A549 (cell line): ENCODE data around the gene SPP2. TPM values are rescaled to one million over a fixed set of nuclear protein-coding genes. Genes with fewer than 3 reads are reported as not detected.

Experiments used
- ATAC-seq, 2 experiments: fragments of 200-7000 bp in 1 of 2; fragments of >200 bp in 1 of 2; cut with Nextera tagmentation in 1 of 2; cut with Tn5 transposase in 1 of 2; 3 replicates each; pipeline versions ENCODE4 v1.8.0 to v1.9.1; 2018 to 2020; ENCODE audit warnings: mild to moderate bottlenecking in 1 of 2, moderate library complexity in 1 of 2
- CTCF ChIA-PET: fragments of 300-600 bp; sonication (Branson Sonifier 250); formaldehyde crosslinking; extraction: SDS; loops from one replicate; lab custom pipeline; 2021; ENCODE audit warnings: antibody characterized with exemption, inconsistent platforms; lab: Yijun Ruan, JAX
- POLR2A ChIA-PET: fragments of 350-600 bp; formaldehyde crosslinking; extraction: SDS; loops from one replicate; lab custom pipeline; 2021; ENCODE audit warnings: antibody characterized with exemption, inconsistent platforms; lab: Yijun Ruan, JAX
- DNase-seq, 2 experiments: peaks; one replicate each; pipeline versions ENCODE4 v3.0.0 to v3.0.0-alpha.2; 2011 to 2016; ENCODE audit warnings: low read depth in 1 of 2, low spot score in 1 of 2
- FAIRE-seq: peaks from 2 replicates; lab custom pipeline; 2011; peaks lifted over from hg19 to GRCh38; lab: Jason Lieb, UNC
- H3K27ac ChIP-seq, 2 experiments: fragments of >200 bp; sonication (Bioruptor Twin); formaldehyde crosslinking; 3 replicates each; pipeline ENCODE4 v1.5.1; 2016 to 2017
- H3K4me1 ChIP-seq: fragments of >200 bp; sonication (Bioruptor Twin); formaldehyde crosslinking; 3 replicates; pipeline ENCODE4 v1.6.1; 2016
- H3K4me2 ChIP-seq: fragments of >200 bp; sonication (Bioruptor Twin); formaldehyde crosslinking; 3 replicates; pipeline ENCODE4 v1.6.1; 2016
- H3K4me3 ChIP-seq: fragments of >200 bp; sonication (Bioruptor Twin); formaldehyde crosslinking; 3 replicates; pipeline ENCODE4 v1.5.1; 2016
- H3K9me3 ChIP-seq: fragments of >200 bp; sonication (Bioruptor Twin); formaldehyde crosslinking; 3 replicates; pipeline ENCODE4 v1.6.1; 2016
- CBX2 ChIP-seq: fragments of 200-600 bp; sonication (generic); IDR thresholded peaks from 2 replicates; pipeline ENCODE4 v1.6.1; 2016; ENCODE audit warnings: low read depth, mild to moderate bottlenecking, borderline replicate concordance
- EHF ChIP-seq: fragments of 250-450 bp; sonication (Bioruptor Pico); IDR thresholded peaks from 2 replicates; pipeline ENCODE4 v1.5.0; 2020; ENCODE audit warnings: mild to moderate bottlenecking
- EHMT2 ChIP-seq: fragments of 200-600 bp; sonication (generic); IDR thresholded peaks from 2 replicates; pipeline ENCODE4 v1.6.1; 2016; ENCODE audit warnings: antibody characterized with exemption, low read depth, mild to moderate bottlenecking, moderate library complexity
- EP300 ChIP-seq, 2 experiments: fragments of >200 bp; sonication (Bioruptor Twin); formaldehyde crosslinking; IDR thresholded peaks; 2 replicates in 1 of 2; 3 replicates in 1 of 2; pipeline ENCODE4 v1.6.1; 2016 to 2017
- ESRRA ChIP-seq: fragments of 150-350 bp; IDR thresholded peaks from 2 replicates; pipeline ENCODE4 v1.6.1; 2014; ENCODE audit warnings: mild to moderate bottlenecking, low read length, borderline replicate concordance
- FOSB ChIP-seq: fragments of 250-450 bp; sonication (Bioruptor Pico); IDR thresholded peaks from 2 replicates; pipeline ENCODE4 v1.5.0; 2020; ENCODE audit warnings: mild to moderate bottlenecking, moderate library complexity
- FOSL2 ChIP-seq, 2 experiments: fragments of 450-650 bp in 1 of 2; fragments of >200 bp in 1 of 2; sonication (Bioruptor Twin) in 1 of 2; formaldehyde crosslinking; IDR thresholded peaks; 2 replicates each; pipeline versions ENCODE4 v1.5.0 to v1.6.1; 2016 to 2020; ENCODE audit warnings: mild to moderate bottlenecking in 1 of 2, moderate library complexity in 1 of 2
- FOXS1 ChIP-seq: fragments of 250-450 bp; sonication (Bioruptor Pico); IDR thresholded peaks from 2 replicates; pipeline ENCODE4 v1.5.0; 2020; ENCODE audit warnings: mild to moderate bottlenecking, moderate library complexity
- HDAC2 ChIP-seq: fragments of 200-600 bp; sonication (generic); IDR thresholded peaks from 2 replicates; pipeline ENCODE4 v1.6.1; 2016
- HOXA7 ChIP-seq: fragments of 250-450 bp; sonication (Bioruptor Pico); IDR thresholded peaks from 2 replicates; pipeline ENCODE4 v1.5.0; 2020; ENCODE audit warnings: mild to moderate bottlenecking, moderate library complexity
- JUN ChIP-seq, 2 experiments: fragments of >200 bp; sonication (Bioruptor Twin); formaldehyde crosslinking; IDR thresholded peaks; 2 replicates in 1 of 2; 3 replicates in 1 of 2; pipeline ENCODE4 v1.6.1; 2016 to 2017
- JUNB ChIP-seq: fragments of >200 bp; sonication (Bioruptor Twin); formaldehyde crosslinking; IDR thresholded peaks from 2 replicates; pipeline ENCODE4 v1.6.1; 2016
- NPAS2 ChIP-seq: fragments of 250-450 bp; sonication (Bioruptor Pico); IDR thresholded peaks from 2 replicates; pipeline ENCODE4 v1.8.0; 2022; ENCODE audit warnings: mild to moderate bottlenecking, moderate library complexity, borderline replicate concordance
- NR3C1 ChIP-seq: fragments of >200 bp; sonication (Bioruptor Twin); formaldehyde crosslinking; IDR thresholded peaks from 3 replicates; pipeline ENCODE4 v1.6.1; 2017
- PHF8 ChIP-seq: fragments of 200-600 bp; sonication (generic); IDR thresholded peaks from 2 replicates; pipeline ENCODE4 v1.6.1; 2016; ENCODE audit warnings: low read depth, mild to moderate bottlenecking, antibody characterized with exemption, moderate library complexity, borderline replicate concordance
- RAD21 ChIP-seq, 2 experiments: fragments of >200 bp in 1 of 2; sonication (Bioruptor Twin) in 1 of 2; formaldehyde crosslinking in 1 of 2; IDR thresholded peaks in 1 of 2; conservative IDR thresholded peaks in 1 of 2; 2 replicates in 1 of 2; 3 replicates in 1 of 2; pipeline ENCODE4 v1.6.1; 2012 to 2018; ENCODE audit warnings: inconsistent platforms in 1 of 2
- RFX5 ChIP-seq: fragments of 450-650 bp; IDR thresholded peaks from 2 replicates; pipeline ENCODE4 v1.7.1; 2014; ENCODE audit warnings: antibody characterized with exemption, mild to moderate bottlenecking, moderate library complexity
- RNF2 ChIP-seq: fragments of 200-600 bp; sonication (generic); IDR thresholded peaks from 2 replicates; pipeline ENCODE4 v1.6.1; 2016; ENCODE audit warnings: low read depth, mild to moderate bottlenecking, antibody characterized with exemption, moderate library complexity, borderline replicate concordance
- SMC3 ChIP-seq: fragments of >200 bp; sonication (Bioruptor Twin); formaldehyde crosslinking; IDR thresholded peaks from 3 replicates; pipeline ENCODE4 v1.6.1; 2018; ENCODE audit warnings: inconsistent platforms
- TFCP2L1 ChIP-seq: fragments of 250-450 bp; sonication (Bioruptor Pico); IDR thresholded peaks from 2 replicates; pipeline ENCODE4 v1.5.0; 2021; ENCODE audit warnings: mild to moderate bottlenecking
- ZSCAN20 ChIP-seq: fragments of 250-450 bp; sonication (Bioruptor Pico); IDR thresholded peaks from 2 replicates; pipeline ENCODE4 v1.8.0; 2022; ENCODE audit warnings: mild to moderate bottlenecking, moderate library complexity
- WGBS: methylation state at CpG from one replicate; pipeline ENCODE4 v1.1.6; 2017; ENCODE audit errors: missing lambda C conversion rate; 5-methylcytosine and 5-hydroxymethylcytosine counted together
- polyA plus RNA-seq, 4 experiments: library from polyadenylated mRNA; depleted of rRNA in 3 of 4; stranded (reverse); fragments of >200 nt; fragmentation: RNase III in 1 of 4; extraction: RNeasy Plus Mini Kit Qiagen cat#74134 plus additional on column Dnase treatment in 1 of 4; gene quantifications; 2 replicates in 3 of 4; 3 replicates in 1 of 4; pipeline ENCODE4 v1.2.3, GENCODE V29; 2011 to 2017
- TF ChIP-seq, protein P1 (sequence below): fragments of 150-350 bp; IDR thresholded peaks from 2 replicates; pipeline ENCODE4 v1.6.1; 2014; ENCODE audit warnings: low read depth, mild to moderate bottlenecking, low read length
- TF ChIP-seq, protein P2 (sequence below): fragments of >200 bp; sonication (Bioruptor Twin); formaldehyde crosslinking; IDR thresholded peaks from 3 replicates; pipeline ENCODE4 v1.5.1; 2016
- TF ChIP-seq, protein P3 (sequence below): IDR thresholded peaks from 2 replicates; pipeline ENCODE4 v1.6.1; 2012
- TF ChIP-seq, protein P4 (sequence below): fragments of 450-650 bp; IDR thresholded peaks from 2 replicates; pipeline ENCODE4 v1.6.1; 2014; ENCODE audit warnings: antibody characterized with exemption

SPP2 gene
- polyA plus RNA-seq, 2 of the 4 experiments (the other 2 are of a cell fraction) = not detected

GRCh38 chr2:234121999-234122398, 71.5 kb downstream of the SPP2 start:
- H3K9me3 ChIP-seq = no peaks in the 10 kb centered on the region
- ChIA-PET CTCF (interaction anchor here (1.2 to 1.3 kb wide), 2 partner anchors 13 to 14 kb away, joined by 3 to 6 read pairs; no protein-coding TSS in a partner anchor), POLR2A (no interaction called here)
- 77% methylated on average over 1 of the region's 1 CpG for WGBS
- no peak overlapping the region for H3K4me2 ChIP-seq
- H3K4me1 ChIP-seq = no peaks in the 10 kb centered on the region
- ATAC-seq (no peak), DNase-seq (no peak), FAIRE-seq (no peak)
- no peak overlapping the region for H3K27ac ChIP-seq
- no peak overlapping the region for H3K4me3 ChIP-seq
- no peak for TF ChIP-seq RFX5
- no peak for TF ChIP-seq PHF8
- TF ChIP-seq JUN (IDR thresholded peaks at IDR 0.05) = no peak
- no peak for TF ChIP-seq ZSCAN20
- no peak for TF ChIP-seq NPAS2
- TF ChIP-seq EP300 (IDR thresholded peaks at IDR 0.05) = no peak
- TF ChIP-seq RAD21 (conservative IDR thresholded peaks at IDR 0.05 in 1 of 2, IDR thresholded peaks at IDR 0.05 in 1 of 2) = no peak
- TF ChIP-seq, protein P1, sequence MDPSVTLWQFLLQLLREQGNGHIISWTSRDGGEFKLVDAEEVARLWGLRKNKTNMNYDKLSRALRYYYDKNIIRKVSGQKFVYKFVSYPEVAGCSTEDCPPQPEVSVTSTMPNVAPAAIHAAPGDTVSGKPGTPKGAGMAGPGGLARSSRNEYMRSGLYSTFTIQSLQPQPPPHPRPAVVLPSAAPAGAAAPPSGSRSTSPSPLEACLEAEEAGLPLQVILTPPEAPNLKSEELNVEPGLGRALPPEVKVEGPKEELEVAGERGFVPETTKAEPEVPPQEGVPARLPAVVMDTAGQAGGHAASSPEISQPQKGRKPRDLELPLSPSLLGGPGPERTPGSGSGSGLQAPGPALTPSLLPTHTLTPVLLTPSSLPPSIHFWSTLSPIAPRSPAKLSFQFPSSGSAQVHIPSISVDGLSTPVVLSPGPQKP = no peak
- no peak for TF ChIP-seq HDAC2
- TF ChIP-seq FOXS1 (CRISPR knock-in tag) = no peak
- no peak for TF ChIP-seq EHF (CRISPR knock-in tag)
- no peak for TF ChIP-seq RNF2
- no peak for TF ChIP-seq SMC3
- TF ChIP-seq TFCP2L1 (CRISPR knock-in tag) = no peak

- TF ChIP-seq CBX2 = no peak
- TF ChIP-seq EHMT2 = no peak
- TF ChIP-seq, protein P2, sequence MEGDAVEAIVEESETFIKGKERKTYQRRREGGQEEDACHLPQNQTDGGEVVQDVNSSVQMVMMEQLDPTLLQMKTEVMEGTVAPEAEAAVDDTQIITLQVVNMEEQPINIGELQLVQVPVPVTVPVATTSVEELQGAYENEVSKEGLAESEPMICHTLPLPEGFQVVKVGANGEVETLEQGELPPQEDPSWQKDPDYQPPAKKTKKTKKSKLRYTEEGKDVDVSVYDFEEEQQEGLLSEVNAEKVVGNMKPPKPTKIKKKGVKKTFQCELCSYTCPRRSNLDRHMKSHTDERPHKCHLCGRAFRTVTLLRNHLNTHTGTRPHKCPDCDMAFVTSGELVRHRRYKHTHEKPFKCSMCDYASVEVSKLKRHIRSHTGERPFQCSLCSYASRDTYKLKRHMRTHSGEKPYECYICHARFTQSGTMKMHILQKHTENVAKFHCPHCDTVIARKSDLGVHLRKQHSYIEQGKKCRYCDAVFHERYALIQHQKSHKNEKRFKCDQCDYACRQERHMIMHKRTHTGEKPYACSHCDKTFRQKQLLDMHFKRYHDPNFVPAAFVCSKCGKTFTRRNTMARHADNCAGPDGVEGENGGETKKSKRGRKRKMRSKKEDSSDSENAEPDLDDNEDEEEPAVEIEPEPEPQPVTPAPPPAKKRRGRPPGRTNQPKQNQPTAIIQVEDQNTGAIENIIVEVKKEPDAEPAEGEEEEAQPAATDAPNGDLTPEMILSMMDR = no peak
- TF ChIP-seq HOXA7 = no peak
- no peak for TF ChIP-seq NR3C1
- TF ChIP-seq FOSL2 (IDR thresholded peaks at IDR 0.05) = no peak
- TF ChIP-seq FOSL2 (CRISPR knock-in tag; IDR thresholded peaks at IDR 0.05) = no peak
- TF ChIP-seq FOSB (CRISPR knock-in tag) = no peak
- TF ChIP-seq ESRRA = no peak
- TF ChIP-seq, protein P3, sequence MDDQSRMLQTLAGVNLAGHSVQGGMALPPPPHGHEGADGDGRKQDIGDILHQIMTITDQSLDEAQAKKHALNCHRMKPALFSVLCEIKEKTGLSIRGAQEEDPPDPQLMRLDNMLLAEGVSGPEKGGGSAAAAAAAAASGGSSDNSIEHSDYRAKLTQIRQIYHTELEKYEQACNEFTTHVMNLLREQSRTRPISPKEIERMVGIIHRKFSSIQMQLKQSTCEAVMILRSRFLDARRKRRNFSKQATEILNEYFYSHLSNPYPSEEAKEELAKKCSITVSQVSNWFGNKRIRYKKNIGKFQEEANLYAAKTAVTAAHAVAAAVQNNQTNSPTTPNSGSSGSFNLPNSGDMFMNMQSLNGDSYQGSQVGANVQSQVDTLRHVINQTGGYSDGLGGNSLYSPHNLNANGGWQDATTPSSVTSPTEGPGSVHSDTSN = no peak
- TF ChIP-seq, protein P4, sequence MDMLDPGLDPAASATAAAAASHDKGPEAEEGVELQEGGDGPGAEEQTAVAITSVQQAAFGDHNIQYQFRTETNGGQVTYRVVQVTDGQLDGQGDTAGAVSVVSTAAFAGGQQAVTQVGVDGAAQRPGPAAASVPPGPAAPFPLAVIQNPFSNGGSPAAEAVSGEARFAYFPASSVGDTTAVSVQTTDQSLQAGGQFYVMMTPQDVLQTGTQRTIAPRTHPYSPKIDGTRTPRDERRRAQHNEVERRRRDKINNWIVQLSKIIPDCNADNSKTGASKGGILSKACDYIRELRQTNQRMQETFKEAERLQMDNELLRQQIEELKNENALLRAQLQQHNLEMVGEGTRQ = no peak
- TF ChIP-seq JUNB = no peak
- no peak for TF ChIP-seq TFCP2L1 (CRISPR knock-in tag)
- no peak overlapping the region for H3K27ac ChIP-seq
- DNase-seq (no peak), ATAC-seq (no peak), FAIRE-seq (no peak)
- H3K4me1 ChIP-seq = no peaks in the 10 kb centered on the region
- no peaks in the 10 kb centered on the region for H3K9me3 ChIP-seq
- CTCF ChIA-PET = interaction anchor here (0.6 to 2.0 kb wide), 6 partner anchors 10 to 981 kb away, joined by 3 to 12 read pairs (median 3); no protein-coding TSS in a partner anchor
- no peak overlapping the region for H3K4me3 ChIP-seq
- H3K4me2 ChIP-seq = no peak overlapping the region
- POLR2A ChIA-PET = no interaction called here
- 88% methylated on average over 7 of the region's 7 CpGs for WGBS
Observed at GRCh38 chr2:234125451-234126145, 75.1 kb downstream of the SPP2 start.
